MM.1S (cell line): ENCODE measurements around the gene TMUB2.

Source experiments
- DNase-seq: peaks from one replicate; pipeline ENCODE4 v3.0.0-alpha.2; 2015
- H2AFZ ChIP-seq: fragments of 300-600 bp; sonication (generic); 2 replicates; pipeline ENCODE4 v1.6.0; 2016; ENCODE audit warnings: antibody characterized with exemption, low read length
- H3F3A ChIP-seq: fragments of 300-600 bp; sonication (generic); 2 replicates; pipeline ENCODE4 v1.6.1; 2016; ENCODE audit warnings: mild to moderate bottlenecking, antibody characterized with exemption, low read length, moderate library complexity, mixed read lengths; ENCODE audit not compliant: insufficient read depth
- H3K27ac ChIP-seq: fragments of 300-600 bp; sonication (generic); 2 replicates; pipeline ENCODE4 v1.5.1; 2016; ENCODE audit warnings: mild to moderate bottlenecking, low read length
- H3K27me3 ChIP-seq: fragments of 300-600 bp; sonication (generic); replicated peaks from 2 replicates; pipeline ENCODE4 v1.6.0; 2016; ENCODE audit warnings: low read length; ENCODE audit not compliant: insufficient read depth
- H3K36me3 ChIP-seq: fragments of 300-600 bp; sonication (generic); replicated peaks from 2 replicates; pipeline ENCODE4 v1.6.1; 2016; ENCODE audit warnings: mild to moderate bottlenecking, low read length, mixed read lengths; ENCODE audit not compliant: insufficient read depth
- H3K4me1 ChIP-seq: fragments of 300-600 bp; sonication (generic); 2 replicates; pipeline ENCODE4 v1.6.1; 2016; ENCODE audit warnings: low read length, mixed read lengths
- H3K4me2 ChIP-seq: fragments of 300-600 bp; sonication (generic); 2 replicates; pipeline ENCODE4 v1.6.0; 2016; ENCODE audit warnings: low read depth, low read length
- H3K4me3 ChIP-seq: fragments of 300-600 bp; sonication (generic); 2 replicates; pipeline ENCODE4 v1.5.1; 2016; ENCODE audit warnings: low read length, mixed read lengths
- H3K79me2 ChIP-seq: fragments of 300-600 bp; sonication (generic); 2 replicates; pipeline ENCODE4 v1.6.1; 2016; ENCODE audit warnings: mixed run types, low read length, mixed read lengths
- H3K9ac ChIP-seq: fragments of 300-600 bp; sonication (generic); 2 replicates; pipeline ENCODE4 v1.6.1; 2016; ENCODE audit warnings: low read length, mixed read lengths
- H3K9me2 ChIP-seq: fragments of 300-600 bp; sonication (generic); replicated peaks from 2 replicates; pipeline ENCODE4 v1.6.1; 2016; ENCODE audit warnings: mild to moderate bottlenecking, low read length, mixed read lengths; ENCODE audit not compliant: insufficient read depth
- H3K9me3 ChIP-seq: fragments of 300-600 bp; sonication (generic); replicated peaks from 2 replicates; pipeline ENCODE4 v1.6.1; 2016; ENCODE audit warnings: mild to moderate bottlenecking, low read length, mixed read lengths; ENCODE audit not compliant: insufficient read depth
- H4K20me1 ChIP-seq: fragments of 300-600 bp; sonication (generic); 2 replicates; pipeline ENCODE4 v1.6.1; 2016; ENCODE audit warnings: mild to moderate bottlenecking, low read length, moderate library complexity, mixed read lengths; ENCODE audit not compliant: insufficient read depth
- CTCF ChIP-seq: fragments of 300-600 bp; sonication (generic); IDR thresholded peaks from 2 replicates; pipeline ENCODE4 v1.5.1; 2016; ENCODE audit warnings: antibody characterized with exemption, low read length, mixed read lengths
- EZH2 ChIP-seq: fragments of 300-600 bp; sonication (generic); optimal IDR thresholded peaks from 2 replicates; pipeline ENCODE3; 2017; ENCODE audit warnings: low read depth, mild to moderate bottlenecking, antibody characterized with exemption, low read length, mixed read lengths
- EZH2phosphoT487 ChIP-seq: fragments of 300-600 bp; sonication (generic); IDR thresholded peaks from 2 replicates; pipeline ENCODE4 v1.6.1; 2018; ENCODE audit warnings: antibody characterized with exemption, low read length

TMUB2 gene

DNA sequence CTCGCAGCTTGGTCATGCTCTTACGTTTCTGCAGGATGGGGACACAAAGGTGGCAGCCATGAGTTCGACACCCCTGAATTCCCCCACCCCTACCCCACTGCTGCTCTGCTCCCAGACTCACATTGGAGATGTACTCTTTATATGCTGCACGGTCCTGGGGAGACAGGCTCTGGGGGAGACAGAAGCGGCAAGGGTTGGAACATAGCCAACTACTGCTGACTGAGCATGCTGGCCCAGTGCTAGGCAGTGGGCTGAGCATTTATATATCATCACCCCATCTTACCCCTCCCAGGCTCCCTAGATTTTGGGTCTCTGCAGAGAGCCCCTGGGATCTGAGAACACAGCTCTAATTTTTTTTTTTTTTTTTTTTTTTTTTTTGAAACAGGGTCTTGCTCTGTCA is 21.0 kb downstream of the TMUB2 start:
- Histone ChIP-seq H3K4me1 (peaks cover 17% of the 10 kb centered on the region), H3K9me3 (no peaks in the 10 kb centered on the region), H3K79me2 (peaks cover 10% of the 10 kb centered on the region), H3F3A (peaks cover 40% of the 10 kb centered on the region), H3K4me2 (no peak overlapping the region), H4K20me1 (no peaks in the 10 kb centered on the region), H3K36me3 (no peaks in the 10 kb centered on the region; the same call in none of the 2 replicates), H3K9ac (no peak overlapping the region), H3K4me3 (no peak overlapping the region), H3K9me2 (no peaks in the 10 kb centered on the region), H2AFZ (no peak overlapping the region), H3K27ac (no peak overlapping the region), H3K27me3 (no peaks in the 10 kb centered on the region)
- no peak for DNase-seq
- TF ChIP-seq EZH2phosphoT487 (no peak), CTCF (no peak), EZH2 (no peak)

DNA sequence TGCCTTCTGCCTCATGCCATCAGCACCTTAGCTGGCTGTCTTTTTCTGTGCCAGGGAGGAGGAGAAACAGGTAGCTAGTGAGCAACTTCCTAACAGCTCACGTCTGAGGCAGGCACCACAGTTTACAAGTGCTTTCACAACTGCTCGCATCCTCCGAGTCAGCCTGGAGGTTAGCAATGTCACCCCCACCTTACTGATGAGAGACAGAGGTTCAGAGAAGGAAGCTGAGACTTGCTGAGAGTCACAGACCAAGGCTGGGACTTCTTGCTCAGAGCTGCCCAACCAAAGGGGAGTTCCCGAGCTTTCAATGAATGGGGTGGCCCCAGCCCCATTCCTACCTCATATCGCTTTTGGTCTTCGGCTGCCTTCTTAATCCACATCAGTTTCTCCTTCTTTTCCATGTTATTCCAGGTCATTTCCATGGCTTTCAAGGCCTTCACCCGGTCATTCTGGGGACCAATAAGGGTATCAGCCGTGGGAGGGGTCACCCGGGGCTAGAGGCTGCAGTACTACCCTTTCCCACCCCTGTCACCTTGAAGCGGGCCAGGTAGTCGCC is 23.1 kb downstream of the TMUB2 start:
- Histone ChIP-seq H3K4me2 (peak overlapping the region; percentile 92), H3F3A (peaks cover 27% of the 10 kb centered on the region), H4K20me1 (no peaks in the 10 kb centered on the region), H3K4me1 (peaks cover 17% of the 10 kb centered on the region), H3K9me3 (no peaks in the 10 kb centered on the region), H3K9ac (peak overlapping the region; percentile 49; the same call in 1 of the 2 replicates), H3K79me2 (peaks cover 12% of the 10 kb centered on the region), H3K36me3 (peaks cover under 1% of the 10 kb centered on the region), H3K27ac (no peak overlapping the region), H2AFZ (no peak overlapping the region), H3K27me3 (no peaks in the 10 kb centered on the region), H3K9me2 (no peaks in the 10 kb centered on the region), H3K4me3 (peak overlapping the region; percentile 41; the same call in 1 of the 2 replicates)
- no peak for DNase-seq
- TF ChIP-seq EZH2 (no peak), CTCF (no peak), EZH2phosphoT487 (no peak)

GRCh38 chr17:44210342-44211192 is 23.8 kb downstream of the TMUB2 start:
- peak; percentile 93 for DNase-seq
- Histone ChIP-seq H4K20me1 (no peaks in the 10 kb centered on the region), H3K4me2 (peak overlapping the region; percentile 92), H3K4me1 (peaks cover 18% of the 10 kb centered on the region), H3K79me2 (peaks cover 19% of the 10 kb centered on the region), H3K9me3 (no peaks in the 10 kb centered on the region), H3K27ac (peak overlapping the region; percentile 75), H3K27me3 (no peaks in the 10 kb centered on the region), H3K9ac (peak overlapping the region; percentile 71), H3K9me2 (no peaks in the 10 kb centered on the region), H3K4me3 (peak overlapping the region; percentile 41), H3F3A (peaks cover 20% of the 10 kb centered on the region), H3K36me3 (peaks cover 6% of the 10 kb centered on the region), H2AFZ (no peak overlapping the region)
- TF ChIP-seq EZH2 = no peak
- TF ChIP-seq CTCF = peak; percentile 98
